ENCODE results near the gene C9orf72.

C9orf72 gene

DNA sequence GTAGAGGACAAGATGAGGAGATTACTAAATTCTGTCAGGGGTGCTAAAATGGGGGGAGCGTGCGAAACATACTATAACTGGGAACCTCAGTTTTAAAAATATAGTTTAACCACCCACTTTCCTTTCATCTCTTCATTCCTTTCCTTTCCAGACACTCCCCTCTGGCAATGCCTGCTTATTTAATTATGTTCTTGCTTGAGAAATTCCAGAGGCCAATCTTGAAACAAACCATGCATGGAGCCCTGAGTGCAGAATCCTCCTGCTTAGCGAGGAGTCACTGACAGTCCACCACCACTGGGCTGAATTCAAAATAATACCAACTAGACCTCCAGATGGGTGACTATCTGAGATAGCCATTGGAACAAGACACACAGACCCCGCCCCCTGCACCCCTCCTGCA lies 29.7 kb upstream of the C9orf72 start:
- TF ChIP-seq, protein P1, sequence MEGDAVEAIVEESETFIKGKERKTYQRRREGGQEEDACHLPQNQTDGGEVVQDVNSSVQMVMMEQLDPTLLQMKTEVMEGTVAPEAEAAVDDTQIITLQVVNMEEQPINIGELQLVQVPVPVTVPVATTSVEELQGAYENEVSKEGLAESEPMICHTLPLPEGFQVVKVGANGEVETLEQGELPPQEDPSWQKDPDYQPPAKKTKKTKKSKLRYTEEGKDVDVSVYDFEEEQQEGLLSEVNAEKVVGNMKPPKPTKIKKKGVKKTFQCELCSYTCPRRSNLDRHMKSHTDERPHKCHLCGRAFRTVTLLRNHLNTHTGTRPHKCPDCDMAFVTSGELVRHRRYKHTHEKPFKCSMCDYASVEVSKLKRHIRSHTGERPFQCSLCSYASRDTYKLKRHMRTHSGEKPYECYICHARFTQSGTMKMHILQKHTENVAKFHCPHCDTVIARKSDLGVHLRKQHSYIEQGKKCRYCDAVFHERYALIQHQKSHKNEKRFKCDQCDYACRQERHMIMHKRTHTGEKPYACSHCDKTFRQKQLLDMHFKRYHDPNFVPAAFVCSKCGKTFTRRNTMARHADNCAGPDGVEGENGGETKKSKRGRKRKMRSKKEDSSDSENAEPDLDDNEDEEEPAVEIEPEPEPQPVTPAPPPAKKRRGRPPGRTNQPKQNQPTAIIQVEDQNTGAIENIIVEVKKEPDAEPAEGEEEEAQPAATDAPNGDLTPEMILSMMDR (IDR thresholded peaks at IDR 0.05; ENCODE audit: extremely low read depth, insufficient read depth, missing control alignments): no peak
- in situ Hi-C loops (cut with MboI; ENCODE audit: low pct_unique_long_range_greater_than_20kb, low sequenced_read_pairs, unreplicated experiment): no loop called here
- DNase-seq (ENCODE audit: low spot score): no peak

DNA sequence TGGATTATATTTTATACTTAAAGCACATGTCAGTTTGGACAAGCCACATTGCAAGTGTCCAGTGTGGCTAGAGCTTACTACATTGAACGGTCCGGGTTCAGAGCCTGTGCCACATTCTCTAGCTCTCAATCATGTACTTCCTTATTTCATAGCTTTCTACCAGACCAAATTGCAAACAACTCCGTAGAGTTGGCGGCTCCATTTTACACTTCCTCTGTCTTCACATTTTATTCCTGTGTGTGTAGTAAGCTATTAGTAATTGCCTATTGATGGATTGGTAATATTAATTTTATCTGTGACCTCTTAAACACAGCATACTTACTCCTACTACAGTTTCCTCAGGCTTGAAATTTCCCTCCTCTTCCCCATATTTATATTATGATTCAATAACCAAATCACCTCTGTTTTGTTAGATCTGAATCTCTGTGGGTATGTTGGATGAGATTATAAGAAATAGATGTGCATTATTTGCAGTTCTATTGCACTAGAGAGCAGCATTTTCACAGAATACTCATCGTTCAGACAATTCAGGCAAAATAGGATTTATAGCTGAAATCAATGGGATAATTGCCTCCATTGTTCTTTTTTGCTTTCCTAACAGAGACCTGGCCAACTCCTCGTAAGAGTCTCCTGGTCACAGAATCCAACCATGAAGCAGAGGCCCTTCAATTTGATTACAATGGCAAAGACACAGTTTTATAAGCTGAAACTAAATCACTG lies 29.0 kb upstream of the C9orf72 start:
- TF ChIP-seq, protein P1 (IDR thresholded peaks at IDR 0.05; ENCODE audit: extremely low read depth, insufficient read depth, missing control alignments): no peak
- in situ Hi-C loops (cut with MboI; ENCODE audit: low pct_unique_long_range_greater_than_20kb, low sequenced_read_pairs, unreplicated experiment): no loop called here
- DNase-seq (ENCODE audit: low spot score): no peak

DNA sequence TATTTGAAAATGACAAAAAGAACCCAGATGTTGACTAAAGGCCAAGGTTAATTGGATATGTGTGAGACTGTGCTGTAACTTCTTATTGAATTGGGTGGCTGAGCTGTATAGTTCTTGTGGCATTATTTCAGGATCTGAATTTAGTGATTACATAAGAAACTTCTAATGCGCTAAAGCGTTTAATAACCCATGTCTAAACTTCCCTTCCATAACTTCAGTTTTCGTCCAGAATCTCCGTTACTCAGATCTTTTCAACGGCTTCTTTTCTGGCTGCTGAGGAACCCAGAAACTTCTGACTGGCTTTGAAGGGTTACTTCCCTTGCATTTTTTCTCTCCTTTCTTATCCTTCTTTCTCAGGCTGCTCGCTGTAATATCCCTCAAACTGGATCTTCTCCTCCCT lies 28.1 kb upstream of the C9orf72 start:
- in situ Hi-C loops (cut with MboI; ENCODE audit: low pct_unique_long_range_greater_than_20kb, low sequenced_read_pairs, unreplicated experiment): no loop called here
- TF ChIP-seq, protein P1 (IDR thresholded peaks at IDR 0.05; ENCODE audit: extremely low read depth, insufficient read depth, missing control alignments): no peak
- DNase-seq (ENCODE audit: low spot score): no peak

DNA sequence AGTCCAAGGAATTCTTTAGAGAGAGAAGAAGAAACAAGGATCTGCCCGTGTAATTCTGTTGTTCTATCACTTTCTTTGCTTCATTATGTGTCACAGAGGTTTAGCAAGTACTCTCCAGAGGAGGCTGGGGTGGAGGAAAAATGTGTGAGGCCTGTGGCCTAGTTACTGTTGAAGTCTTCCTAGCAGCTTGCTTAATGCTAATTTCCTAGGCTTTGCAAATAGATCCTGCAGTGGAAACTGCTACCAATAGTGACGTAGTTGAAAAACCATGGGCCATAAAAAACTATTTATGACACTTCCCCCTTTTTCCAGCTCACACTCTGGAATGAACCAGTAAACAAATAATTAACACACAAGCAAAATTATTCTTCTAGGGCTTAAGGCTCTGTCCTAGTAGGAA lies 27.0 kb upstream of the C9orf72 start:
- in situ Hi-C loops (cut with MboI; ENCODE audit: low pct_unique_long_range_greater_than_20kb, low sequenced_read_pairs, unreplicated experiment): no loop called here
- TF ChIP-seq, protein P1 (IDR thresholded peaks at IDR 0.05; ENCODE audit: extremely low read depth, insufficient read depth, missing control alignments): no peak
- DNase-seq (ENCODE audit: low spot score): no peak

DNA sequence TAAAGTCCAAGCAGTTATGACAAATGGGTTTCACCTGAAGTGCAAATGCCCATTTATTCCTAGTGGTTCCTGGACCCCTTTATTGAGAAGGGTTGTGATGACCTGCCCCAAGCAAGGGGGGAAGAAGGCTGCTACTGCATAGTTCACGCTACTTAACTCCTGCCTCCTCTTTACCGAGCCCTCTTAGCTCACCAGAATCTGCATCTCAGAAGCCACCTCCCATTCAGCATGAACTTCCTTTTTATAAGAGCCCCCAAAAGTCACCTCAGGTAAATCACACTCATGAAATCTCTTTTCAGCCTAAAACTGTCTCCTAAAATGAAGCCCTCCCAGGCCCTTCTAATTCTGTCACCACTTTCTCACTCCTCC lies 26.6 kb upstream of the C9orf72 start:
- TF ChIP-seq, protein P1 (IDR thresholded peaks at IDR 0.05; ENCODE audit: extremely low read depth, insufficient read depth, missing control alignments): no peak
- in situ Hi-C loops (cut with MboI; ENCODE audit: low pct_unique_long_range_greater_than_20kb, low sequenced_read_pairs, unreplicated experiment): no loop called here
- DNase-seq (ENCODE audit: low spot score): no peak

DNA sequence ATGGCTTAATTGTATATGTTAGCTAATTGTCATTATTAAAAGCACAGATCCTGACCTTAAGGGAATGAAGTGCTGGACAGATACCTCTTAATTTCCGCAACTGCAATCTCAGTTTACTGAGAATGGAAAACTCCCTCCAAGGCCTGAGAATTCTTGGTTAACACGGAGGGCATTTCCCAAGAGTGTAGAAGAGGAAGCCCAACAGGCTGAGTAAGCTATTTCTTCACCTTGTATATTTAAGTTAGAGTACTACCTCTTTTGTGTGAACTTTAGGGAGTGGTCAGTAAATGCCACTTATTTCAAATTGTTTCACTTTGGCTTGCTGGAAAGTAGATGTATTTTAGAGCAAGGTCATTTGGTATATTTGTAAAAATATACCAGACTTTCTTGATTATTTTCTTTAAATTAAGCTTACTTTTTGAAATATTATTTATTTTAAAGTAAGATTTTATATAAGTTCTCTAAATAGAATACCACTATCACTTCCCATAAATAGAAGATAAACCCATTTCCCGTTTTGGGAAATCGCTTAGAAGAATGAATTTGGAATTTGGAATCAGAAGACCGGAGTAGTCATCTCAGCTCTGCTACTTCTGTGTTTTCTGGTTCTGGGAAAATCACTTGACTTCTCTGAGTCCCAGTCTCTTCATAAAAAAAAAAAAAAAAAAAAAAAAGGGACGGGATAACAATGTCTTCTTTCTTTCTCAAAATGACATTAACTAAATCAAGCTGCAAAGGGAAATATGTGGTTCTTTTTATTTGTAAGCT lies 26.0 kb upstream of the C9orf72 start:
- in situ Hi-C loops (cut with MboI; ENCODE audit: low pct_unique_long_range_greater_than_20kb, low sequenced_read_pairs, unreplicated experiment): no loop called here
- DNase-seq (ENCODE audit: low spot score): no peak
- TF ChIP-seq, protein P1 (IDR thresholded peaks at IDR 0.05; ENCODE audit: extremely low read depth, insufficient read depth, missing control alignments): no peak

Measured in GM13977 (cell line).